Neural progenitor cell (in vitro differentiated cells): Measurements from ENCODE around the gene CYB5B. TPM values are rescaled to one million over a fixed set of nuclear protein-coding genes. Genes with fewer than 3 reads are reported as not detected.

ENCODE experiments used
- DNase-seq: peaks from one replicate; pipeline ENCODE4 v3.0.0-alpha.2; 2016; ENCODE audit warnings: low spot score
- H2AFZ ChIP-seq: fragments of 200-600 bp; sonication (generic); replicated peaks from 2 replicates; pipeline ENCODE4 v1.6.1; 2016; ENCODE audit warnings: antibody characterized with exemption
- H3F3A ChIP-seq: fragments of 200-600 bp; sonication (generic); 2 replicates; pipeline ENCODE4 v1.6.1; 2016; ENCODE audit warnings: antibody characterized with exemption, low read depth
- H3K27ac ChIP-seq: fragments of 200-600 bp; sonication (generic); 2 replicates; pipeline ENCODE4 v1.5.1; 2016; ENCODE audit warnings: mild to moderate bottlenecking
- H3K27me3 ChIP-seq: fragments of 200-600 bp; sonication (generic); 2 replicates; pipeline ENCODE4 v1.6.1; 2016; ENCODE audit warnings: mild to moderate bottlenecking, moderate library complexity
- H3K36me3 ChIP-seq: fragments of 200-600 bp; sonication (generic); 2 replicates; pipeline ENCODE4 v1.5.1; 2016
- H3K4me1 ChIP-seq: fragments of 200-600 bp; sonication (generic); 2 replicates; pipeline ENCODE4 v1.6.1; 2016; ENCODE audit warnings: mixed run types
- H3K4me2 ChIP-seq: fragments of 200-600 bp; sonication (generic); 2 replicates; pipeline ENCODE4 v1.6.1; 2016
- H3K4me3 ChIP-seq: fragments of 200-600 bp; sonication (generic); 2 replicates; pipeline ENCODE4 v1.5.1; 2016
- H3K79me2 ChIP-seq: fragments of 200-600 bp; sonication (generic); 2 replicates; pipeline ENCODE4 v1.6.1; 2016; ENCODE audit warnings: low read depth
- H3K9ac ChIP-seq: fragments of 200-600 bp; sonication (generic); 2 replicates; pipeline ENCODE4 v1.6.1; 2016
- H3K9me3 ChIP-seq: fragments of 200-600 bp; sonication (generic); 2 replicates; pipeline ENCODE4 v1.5.1; 2016; ENCODE audit warnings: low read depth
- H4K20me1 ChIP-seq: fragments of 200-600 bp; sonication (generic); 2 replicates; pipeline ENCODE4 v1.6.1; 2016; ENCODE audit warnings: low read depth
- H3K27ac Mint-ChIP-seq: 3 replicates; pipeline ENCODE4 v1.8.0; 2021; ENCODE audit warnings: mixed read lengths
- H3K27me3 Mint-ChIP-seq: 2 replicates; pipeline ENCODE4 v1.8.0; 2022; ENCODE audit warnings: low read depth, mild to moderate bottlenecking, inconsistent platforms, moderate library complexity, mixed read lengths; ENCODE audit not compliant: insufficient read depth
- H3K36me3 Mint-ChIP-seq: 3 replicates; pipeline ENCODE4 v1.8.0; 2021; ENCODE audit warnings: mixed read lengths
- H3K4me1 Mint-ChIP-seq: 3 replicates; pipeline ENCODE4 v1.8.0; 2021; ENCODE audit warnings: mixed read lengths
- H3K4me3 Mint-ChIP-seq: 3 replicates; pipeline ENCODE4 v1.8.0; 2021; ENCODE audit warnings: mild to moderate bottlenecking, moderate library complexity, mixed read lengths
- H3K9me3 Mint-ChIP-seq: 3 replicates; pipeline ENCODE4 v1.8.0; 2020; ENCODE audit warnings: mixed read lengths
- EZH2 ChIP-seq: fragments of 200-600 bp; sonication (generic); IDR thresholded peaks from 2 replicates; pipeline ENCODE4 v1.6.1; 2017; ENCODE audit warnings: antibody characterized with exemption, mild to moderate bottlenecking, moderate library complexity
- EZH2phosphoT487 ChIP-seq: fragments of 200-600 bp; sonication (generic); IDR thresholded peaks from 2 replicates; pipeline ENCODE4 v1.6.1; 2017; ENCODE audit warnings: antibody characterized with exemption
- total RNA-seq: library from RNA; depleted of rRNA; stranded (reverse); fragments of >200 nt; gene quantifications from 2 replicates; pipeline ENCODE4 v1.2.3, GENCODE V29; 2015; ENCODE audit warnings: low replicate concordance
- TF ChIP-seq, protein P1 (sequence below): fragments of 200-600 bp; sonication (generic); IDR thresholded peaks from 2 replicates; pipeline ENCODE4 v1.5.1; 2017; ENCODE audit warnings: antibody characterized with exemption, mild to moderate bottlenecking

CYB5B gene, protein sequence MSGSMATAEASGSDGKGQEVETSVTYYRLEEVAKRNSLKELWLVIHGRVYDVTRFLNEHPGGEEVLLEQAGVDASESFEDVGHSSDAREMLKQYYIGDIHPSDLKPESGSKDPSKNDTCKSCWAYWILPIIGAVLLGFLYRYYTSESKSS
- total RNA-seq = 67.9 and 108 TPM in 2 replicates

DNA sequence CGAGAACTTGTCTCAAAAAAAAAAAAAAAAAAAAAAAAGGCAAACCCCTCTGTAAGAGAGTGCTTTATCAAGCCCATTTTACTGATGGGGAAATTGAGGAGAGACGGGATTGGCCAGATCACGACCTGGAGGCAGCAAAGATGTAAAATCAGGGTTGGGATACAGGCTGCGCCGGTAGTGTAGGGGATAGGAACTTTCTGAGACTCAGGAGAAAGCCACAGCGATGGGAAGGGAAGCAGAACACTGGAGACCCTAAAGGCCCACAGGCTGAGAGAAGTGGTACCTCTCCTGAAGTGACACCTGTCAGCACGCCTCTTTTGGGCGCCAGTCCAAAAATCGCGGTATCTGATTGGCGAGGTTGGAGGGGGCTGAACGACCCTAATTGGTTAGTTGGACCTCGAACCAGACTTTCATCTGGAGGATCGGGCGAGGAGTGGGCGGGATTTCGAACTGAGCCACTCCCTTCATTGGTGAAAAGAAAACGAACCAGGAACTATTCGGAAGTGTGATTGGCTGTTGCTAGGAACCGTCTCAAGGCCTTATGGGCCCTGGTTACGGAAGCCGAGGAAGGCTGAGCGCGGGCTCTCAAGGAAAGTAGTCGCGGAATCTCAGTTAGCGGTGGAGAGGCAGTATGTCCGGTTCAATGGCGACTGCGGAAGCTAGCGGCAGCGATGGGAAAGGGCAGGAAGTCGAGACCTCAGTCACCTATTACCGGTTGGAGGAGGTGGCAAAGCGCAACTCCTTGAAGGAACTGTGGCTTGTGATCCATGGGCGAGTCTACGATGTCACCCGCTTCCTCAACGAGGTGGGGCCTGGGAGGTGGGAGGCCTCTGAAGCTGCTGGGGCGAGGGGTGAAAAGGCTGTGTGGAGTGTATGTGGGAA, at the start of gene CYB5B:
CYB5B (plus strand) TSS at position 567 of the 882 bp plus-strand sequence; CDS start at position 632, 65 bp downstream.
- peaks cover 11% of the 10 kb centered on the region for H3K36me3 ChIP-seq
- Mint-ChIP-seq H3K9me3 (peaks cover 6% of the 10 kb centered on the region), H3K36me3 (peaks cover 23% of the 10 kb centered on the region), H3K4me1 (peaks cover 18% of the 10 kb centered on the region), H3K27ac (peak within 1 kb of the TSS; percentile 85), H3K27me3 (no peaks in the 10 kb centered on the region), H3K4me3 (peak within 1 kb of the TSS; percentile 96)
- peak within 1 kb of the TSS; percentile 66 for H3K27ac ChIP-seq
- TF ChIP-seq, protein P1, sequence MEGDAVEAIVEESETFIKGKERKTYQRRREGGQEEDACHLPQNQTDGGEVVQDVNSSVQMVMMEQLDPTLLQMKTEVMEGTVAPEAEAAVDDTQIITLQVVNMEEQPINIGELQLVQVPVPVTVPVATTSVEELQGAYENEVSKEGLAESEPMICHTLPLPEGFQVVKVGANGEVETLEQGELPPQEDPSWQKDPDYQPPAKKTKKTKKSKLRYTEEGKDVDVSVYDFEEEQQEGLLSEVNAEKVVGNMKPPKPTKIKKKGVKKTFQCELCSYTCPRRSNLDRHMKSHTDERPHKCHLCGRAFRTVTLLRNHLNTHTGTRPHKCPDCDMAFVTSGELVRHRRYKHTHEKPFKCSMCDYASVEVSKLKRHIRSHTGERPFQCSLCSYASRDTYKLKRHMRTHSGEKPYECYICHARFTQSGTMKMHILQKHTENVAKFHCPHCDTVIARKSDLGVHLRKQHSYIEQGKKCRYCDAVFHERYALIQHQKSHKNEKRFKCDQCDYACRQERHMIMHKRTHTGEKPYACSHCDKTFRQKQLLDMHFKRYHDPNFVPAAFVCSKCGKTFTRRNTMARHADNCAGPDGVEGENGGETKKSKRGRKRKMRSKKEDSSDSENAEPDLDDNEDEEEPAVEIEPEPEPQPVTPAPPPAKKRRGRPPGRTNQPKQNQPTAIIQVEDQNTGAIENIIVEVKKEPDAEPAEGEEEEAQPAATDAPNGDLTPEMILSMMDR = peak; percentile 7
- no peak for TF ChIP-seq EZH2phosphoT487
- H3K9me3 ChIP-seq = no peaks in the 10 kb centered on the region
- H4K20me1 ChIP-seq = no peaks in the 10 kb centered on the region
- peaks cover 48% of the 10 kb centered on the region for H3K79me2 ChIP-seq
- H3K4me2 ChIP-seq = peak within 1 kb of the TSS; percentile 98
- H3K4me3 ChIP-seq = peak within 1 kb of the TSS; percentile 87
- peak within 1 kb of the TSS; percentile 83 for H3K9ac ChIP-seq
- DNase-seq = peak; percentile 98
- H2AFZ ChIP-seq = peak within 1 kb of the TSS; percentile 90
- H3F3A ChIP-seq = peaks cover 18% of the 10 kb centered on the region
- H3K27me3 ChIP-seq = no peaks in the 10 kb centered on the region
- H3K4me1 ChIP-seq = no peaks in the 10 kb centered on the region

DNA sequence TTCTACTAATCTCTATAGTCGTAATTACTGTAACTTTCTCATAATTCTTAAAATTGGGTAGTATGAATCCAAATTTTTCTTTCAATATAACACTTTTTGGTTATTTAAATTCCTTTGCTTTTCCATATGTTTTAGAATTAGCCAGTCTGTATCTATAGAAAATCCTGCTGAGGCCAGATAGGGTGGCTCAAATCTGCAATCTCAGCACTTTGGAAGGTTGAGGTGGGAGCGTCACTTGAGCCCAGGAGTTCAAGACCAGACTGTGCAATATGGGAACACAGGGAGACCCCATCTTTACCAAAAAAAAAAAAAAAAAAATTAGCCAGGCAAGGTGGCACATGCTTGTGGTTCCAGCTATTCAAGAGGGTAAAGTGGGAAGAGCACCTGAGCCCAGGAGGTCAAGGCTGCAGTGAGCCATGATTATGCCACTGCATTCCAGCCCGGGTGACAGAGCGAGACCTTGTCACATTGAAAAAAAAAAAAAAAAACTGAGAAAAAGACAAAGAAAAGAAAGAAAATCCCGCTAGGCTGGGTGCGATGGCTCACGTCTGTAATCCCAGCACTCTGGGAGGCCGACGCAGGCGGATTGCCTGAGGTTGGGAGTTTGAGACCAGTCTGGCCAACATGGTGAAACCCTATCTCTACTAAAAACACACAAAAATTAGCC, 47.9 kb upstream of the CYB5B start:
- Histone ChIP-seq H3K9ac (no peak overlapping the region), H3K4me3 (no peak overlapping the region), H3K4me1 (no peaks in the 10 kb centered on the region), H3K27me3 (no peaks in the 10 kb centered on the region), H3K79me2 (peaks cover 7% of the 10 kb centered on the region), H2AFZ (no peak overlapping the region), H3K27ac (no peak overlapping the region), H3K9me3 (no peaks in the 10 kb centered on the region), H3K4me2 (no peak overlapping the region), H4K20me1 (peaks cover 9% of the 10 kb centered on the region), H3K36me3 (peaks cover 11% of the 10 kb centered on the region), H3F3A (peaks cover 4% of the 10 kb centered on the region)
- Mint-ChIP-seq H3K36me3 (peaks cover 22% of the 10 kb centered on the region), H3K4me3 (no peak overlapping the region), H3K27ac (no peak overlapping the region), H3K27me3 (peaks cover 2% of the 10 kb centered on the region), H3K9me3 (no peaks in the 10 kb centered on the region), H3K4me1 (no peaks in the 10 kb centered on the region)
- DNase-seq = no peak
- TF ChIP-seq EZH2 (no peak), EZH2phosphoT487 (no peak)
- TF ChIP-seq, protein P1 = no peak

DNA sequence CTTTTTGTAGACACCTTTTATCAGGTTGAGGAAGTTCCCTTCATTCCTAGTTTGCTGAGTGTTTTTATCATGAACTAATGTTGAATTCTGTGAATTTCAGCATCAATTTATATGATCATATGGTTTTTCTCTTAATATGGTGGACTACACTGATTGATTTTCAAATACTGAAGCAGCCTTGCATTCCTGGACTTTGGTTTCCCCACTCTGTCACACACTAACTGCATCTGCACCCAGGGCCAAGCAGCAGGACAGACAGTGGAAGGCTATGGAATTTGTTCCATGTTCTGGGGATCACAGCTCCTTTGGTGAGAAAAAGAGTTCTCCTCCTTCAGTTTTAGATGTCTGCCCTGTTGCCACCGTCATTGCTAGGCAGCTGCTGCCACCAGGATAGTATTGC, 46.4 kb upstream of the CYB5B start:
- peaks cover 28% of the 10 kb centered on the region for H3K36me3 Mint-ChIP-seq
- H3K27me3 Mint-ChIP-seq = peaks cover 2% of the 10 kb centered on the region
- DNase-seq = no peak
- H3K4me1 ChIP-seq = no peaks in the 10 kb centered on the region
- H3F3A ChIP-seq = peaks cover 12% of the 10 kb centered on the region
- H3K36me3 ChIP-seq = peaks cover 4% of the 10 kb centered on the region
- H3K9me3 ChIP-seq = no peaks in the 10 kb centered on the region
- no peak overlapping the region for H3K4me2 ChIP-seq
- peaks cover 1% of the 10 kb centered on the region for H4K20me1 ChIP-seq
- peaks cover 22% of the 10 kb centered on the region for H3K79me2 ChIP-seq
- no peak overlapping the region for H3K9ac ChIP-seq
- no peak overlapping the region for H3K27ac Mint-ChIP-seq
- H3K9me3 Mint-ChIP-seq = no peaks in the 10 kb centered on the region
- no peaks in the 10 kb centered on the region for H3K4me1 Mint-ChIP-seq
- TF ChIP-seq, protein P1 = no peak
- no peak for TF ChIP-seq EZH2
- no peak for TF ChIP-seq EZH2phosphoT487
- no peak overlapping the region for H3K4me3 ChIP-seq
- no peak overlapping the region for H3K27ac ChIP-seq
- H3K4me3 Mint-ChIP-seq = no peak overlapping the region
- no peaks in the 10 kb centered on the region for H3K27me3 ChIP-seq
- H2AFZ ChIP-seq = no peak overlapping the region
